ENCODE data around the gene FARS2.

Gene FARS2

DNA sequence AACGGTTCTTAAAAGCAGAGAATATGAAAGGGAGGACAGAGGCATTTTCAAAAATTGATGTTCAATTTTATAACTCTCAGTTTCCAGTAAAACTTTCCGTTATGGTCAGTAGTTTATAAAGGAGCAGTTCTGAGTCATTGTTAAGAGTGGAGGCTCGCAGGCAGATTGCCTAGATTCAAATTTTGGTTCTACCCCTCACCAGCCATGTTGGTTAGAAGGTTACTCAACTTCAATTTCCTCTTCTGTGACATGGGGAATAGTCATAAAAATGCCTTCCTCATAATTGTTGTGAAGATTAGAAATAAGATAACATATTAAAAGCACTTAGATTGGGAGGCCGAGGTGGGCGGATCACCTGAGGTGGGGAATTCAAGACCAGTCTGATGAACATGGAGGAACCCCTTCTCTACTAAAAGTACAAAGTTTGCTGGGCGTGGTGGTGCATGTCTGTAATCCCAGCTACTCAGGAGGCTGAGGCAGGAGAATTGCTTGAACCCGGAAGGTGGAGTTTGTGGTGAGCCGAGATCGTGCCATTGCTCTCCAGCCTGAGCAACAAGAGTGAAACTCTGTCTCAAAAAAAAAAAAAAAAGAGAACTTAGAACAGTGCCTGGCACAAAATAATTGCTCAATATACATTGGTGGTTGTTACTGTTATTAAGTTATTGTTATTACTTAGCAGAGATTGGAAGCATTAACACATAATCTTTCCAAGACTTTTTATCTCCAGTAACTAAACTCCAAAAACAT lies 396.5 kb downstream of the FARS2 start:
- H3K4me3 ChIP-seq (replicated peaks; ENCODE audit: low read depth, low read length), result no peak overlapping the region
- DNase-seq (ENCODE audit: extremely low read depth, low read depth), result no peak
- TF ChIP-seq, protein P1, sequence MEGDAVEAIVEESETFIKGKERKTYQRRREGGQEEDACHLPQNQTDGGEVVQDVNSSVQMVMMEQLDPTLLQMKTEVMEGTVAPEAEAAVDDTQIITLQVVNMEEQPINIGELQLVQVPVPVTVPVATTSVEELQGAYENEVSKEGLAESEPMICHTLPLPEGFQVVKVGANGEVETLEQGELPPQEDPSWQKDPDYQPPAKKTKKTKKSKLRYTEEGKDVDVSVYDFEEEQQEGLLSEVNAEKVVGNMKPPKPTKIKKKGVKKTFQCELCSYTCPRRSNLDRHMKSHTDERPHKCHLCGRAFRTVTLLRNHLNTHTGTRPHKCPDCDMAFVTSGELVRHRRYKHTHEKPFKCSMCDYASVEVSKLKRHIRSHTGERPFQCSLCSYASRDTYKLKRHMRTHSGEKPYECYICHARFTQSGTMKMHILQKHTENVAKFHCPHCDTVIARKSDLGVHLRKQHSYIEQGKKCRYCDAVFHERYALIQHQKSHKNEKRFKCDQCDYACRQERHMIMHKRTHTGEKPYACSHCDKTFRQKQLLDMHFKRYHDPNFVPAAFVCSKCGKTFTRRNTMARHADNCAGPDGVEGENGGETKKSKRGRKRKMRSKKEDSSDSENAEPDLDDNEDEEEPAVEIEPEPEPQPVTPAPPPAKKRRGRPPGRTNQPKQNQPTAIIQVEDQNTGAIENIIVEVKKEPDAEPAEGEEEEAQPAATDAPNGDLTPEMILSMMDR (IDR thresholded peaks at IDR 0.05; ENCODE audit: low read depth, low read length, missing control alignments), result no peak

- no peak for DNase-seq (ENCODE audit: extremely low read depth, low read depth)
- H3K4me3 ChIP-seq (replicated peaks; ENCODE audit: low read depth, low read length), result no peak overlapping the region
- TF ChIP-seq, protein P1 (IDR thresholded peaks at IDR 0.05; ENCODE audit: low read depth, low read length, missing control alignments), result no peak
Observed at GRCh38 chr6:5659467-5659866, 398.2 kb downstream of the FARS2 start.

DNA sequence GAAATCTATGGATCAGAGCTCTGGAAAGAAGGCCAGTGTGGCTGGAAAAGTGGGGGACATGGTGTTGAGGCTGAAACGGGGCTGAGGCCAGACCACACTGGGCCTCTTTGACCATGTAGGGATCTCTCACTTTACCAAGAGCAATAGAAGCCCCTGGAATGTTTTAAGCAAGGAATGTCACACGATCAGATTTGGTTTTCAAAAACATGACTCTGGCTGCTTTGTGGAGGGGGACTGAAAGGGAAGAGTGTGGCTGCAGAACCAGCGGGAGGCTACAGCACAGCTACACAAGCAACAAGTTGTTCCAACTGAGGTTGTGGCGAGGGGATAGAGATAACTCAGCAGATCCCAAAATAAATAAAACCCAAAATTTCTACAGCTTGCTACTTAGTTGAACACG lies 399.5 kb downstream of the FARS2 start:
- H3K4me3 ChIP-seq (replicated peaks; ENCODE audit: low read depth, low read length), result no peak overlapping the region
- no peak for DNase-seq (ENCODE audit: extremely low read depth, low read depth)
- TF ChIP-seq, protein P1 (IDR thresholded peaks at IDR 0.05; ENCODE audit: low read depth, low read length, missing control alignments), result no peak

GRCh38 chr6:5662797-5663196 lies 401.5 kb downstream of the FARS2 start:
- TF ChIP-seq, protein P1 (IDR thresholded peaks at IDR 0.05; ENCODE audit: low read depth, low read length, missing control alignments), result no peak
- H3K4me3 ChIP-seq (replicated peaks; ENCODE audit: low read depth, low read length), result no peak overlapping the region
- DNase-seq (ENCODE audit: extremely low read depth, low read depth), result no peak

DNA sequence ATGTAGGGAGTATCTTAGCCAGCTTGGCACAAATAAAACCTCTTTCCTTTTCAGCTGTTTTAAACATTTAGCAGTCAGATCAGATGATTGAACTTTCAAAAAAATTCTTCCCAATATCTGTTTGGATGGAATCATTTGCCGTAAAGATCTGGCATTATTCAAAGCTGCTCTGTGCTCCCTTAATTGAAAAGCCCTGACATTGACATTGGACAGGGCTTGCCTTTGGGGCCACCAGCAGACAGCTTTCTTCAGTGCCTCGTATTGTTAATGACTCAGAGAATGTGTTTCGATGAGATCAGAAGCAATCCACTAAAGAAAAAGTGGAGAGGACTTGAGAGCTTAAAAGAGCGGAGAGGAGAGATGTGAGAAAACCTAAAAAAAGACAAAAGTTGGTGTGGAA lies 401.9 kb downstream of the FARS2 start:
- no peak overlapping the region for H3K4me3 ChIP-seq (replicated peaks; ENCODE audit: low read depth, low read length)
- no peak for DNase-seq (ENCODE audit: extremely low read depth, low read depth)
- TF ChIP-seq, protein P1 (IDR thresholded peaks at IDR 0.05; ENCODE audit: low read depth, low read length, missing control alignments), result no peak

- no peak for DNase-seq (ENCODE audit: extremely low read depth, low read depth)
- TF ChIP-seq, protein P1 (IDR thresholded peaks at IDR 0.05; ENCODE audit: low read depth, low read length, missing control alignments), result no peak
- H3K4me3 ChIP-seq (replicated peaks; ENCODE audit: low read depth, low read length), result no peak overlapping the region
Observed at GRCh38 chr6:5663739-5664138, 402.4 kb downstream of the FARS2 start.

GRCh38 chr6:5664149-5664548 lies 402.8 kb downstream of the FARS2 start:
- TF ChIP-seq, protein P1 (IDR thresholded peaks at IDR 0.05; ENCODE audit: low read depth, low read length, missing control alignments), result no peak
- DNase-seq (ENCODE audit: extremely low read depth, low read depth), result no peak
- H3K4me3 ChIP-seq (replicated peaks; ENCODE audit: low read depth, low read length), result no peak overlapping the region
